ENCODE measurements around the gene PVALEF.

The PVALEF gene

GRCh38 chr17:81128774-81129173, 36.5 kb upstream of the PVALEF start:
- DNase-seq (ENCODE audit: low read depth in 2 of 2), result no peak

GRCh38 chr17:81129289-81129688, 36.0 kb upstream of the PVALEF start:
- no peak for DNase-seq (ENCODE audit: low read depth in 2 of 2)

GRCh38 chr17:81129711-81130367, 35.5 kb upstream of the PVALEF start:
- DNase-seq (ENCODE audit: low read depth in 2 of 2), result no peak

DNA sequence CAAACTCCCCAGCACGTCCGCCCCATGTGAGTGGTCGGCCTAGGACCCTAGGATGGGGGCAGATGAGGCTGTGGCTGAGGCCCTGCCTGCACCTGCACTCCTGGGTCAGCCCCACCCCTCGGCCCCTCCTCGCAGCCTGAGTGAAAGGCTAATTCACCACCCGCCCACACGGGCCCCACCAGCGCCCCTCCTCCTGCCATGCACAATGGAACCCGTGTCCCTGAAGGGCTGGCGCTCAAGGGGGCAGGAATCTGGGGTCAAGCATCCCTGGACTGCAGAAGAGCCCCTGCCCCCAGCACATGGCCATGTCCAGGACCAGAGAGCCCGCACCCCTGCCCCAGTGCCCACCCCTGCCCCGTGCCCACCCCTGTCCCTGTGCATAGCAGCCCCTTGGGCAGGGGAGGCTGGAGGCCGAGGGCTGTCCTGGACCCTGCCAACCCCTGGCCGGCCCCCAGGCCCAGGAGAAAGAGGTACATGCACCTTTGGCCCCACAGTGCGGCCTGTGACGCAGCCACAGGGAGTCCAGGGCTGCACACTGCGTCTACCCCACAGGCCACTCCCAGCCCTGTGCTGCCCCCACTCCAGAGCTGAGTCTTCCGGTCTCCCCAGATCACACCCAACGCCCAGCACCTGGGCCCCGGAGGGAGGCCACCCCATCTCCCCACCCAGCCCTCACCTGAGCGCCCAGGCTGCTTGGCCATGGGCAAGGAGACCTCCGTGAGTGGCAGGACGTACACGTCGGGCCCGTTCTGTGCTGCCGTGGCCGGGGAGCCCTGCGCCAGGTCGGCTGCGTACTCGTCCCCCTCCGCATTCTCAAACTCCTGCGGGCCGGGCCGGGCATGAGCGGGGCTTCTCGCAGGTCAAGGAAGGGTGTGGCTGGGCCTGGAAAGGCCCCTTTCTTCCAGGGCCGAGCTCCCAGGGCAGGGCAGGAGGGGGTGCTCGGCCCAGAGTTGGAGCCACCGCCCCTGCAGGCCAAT, 34.6 kb upstream of the PVALEF start:
- DNase-seq (ENCODE audit: low read depth in 2 of 2), result no peak

GRCh38 chr17:81131486-81132196, 33.7 kb upstream of the PVALEF start:
- DNase-seq (ENCODE audit: low read depth in 2 of 2), result no peak

- DNase-seq (ENCODE audit: low read depth in 2 of 2), result no peak
Measured at GRCh38 chr17:81132197-81132540, 33.1 kb upstream of the PVALEF start.

DNA sequence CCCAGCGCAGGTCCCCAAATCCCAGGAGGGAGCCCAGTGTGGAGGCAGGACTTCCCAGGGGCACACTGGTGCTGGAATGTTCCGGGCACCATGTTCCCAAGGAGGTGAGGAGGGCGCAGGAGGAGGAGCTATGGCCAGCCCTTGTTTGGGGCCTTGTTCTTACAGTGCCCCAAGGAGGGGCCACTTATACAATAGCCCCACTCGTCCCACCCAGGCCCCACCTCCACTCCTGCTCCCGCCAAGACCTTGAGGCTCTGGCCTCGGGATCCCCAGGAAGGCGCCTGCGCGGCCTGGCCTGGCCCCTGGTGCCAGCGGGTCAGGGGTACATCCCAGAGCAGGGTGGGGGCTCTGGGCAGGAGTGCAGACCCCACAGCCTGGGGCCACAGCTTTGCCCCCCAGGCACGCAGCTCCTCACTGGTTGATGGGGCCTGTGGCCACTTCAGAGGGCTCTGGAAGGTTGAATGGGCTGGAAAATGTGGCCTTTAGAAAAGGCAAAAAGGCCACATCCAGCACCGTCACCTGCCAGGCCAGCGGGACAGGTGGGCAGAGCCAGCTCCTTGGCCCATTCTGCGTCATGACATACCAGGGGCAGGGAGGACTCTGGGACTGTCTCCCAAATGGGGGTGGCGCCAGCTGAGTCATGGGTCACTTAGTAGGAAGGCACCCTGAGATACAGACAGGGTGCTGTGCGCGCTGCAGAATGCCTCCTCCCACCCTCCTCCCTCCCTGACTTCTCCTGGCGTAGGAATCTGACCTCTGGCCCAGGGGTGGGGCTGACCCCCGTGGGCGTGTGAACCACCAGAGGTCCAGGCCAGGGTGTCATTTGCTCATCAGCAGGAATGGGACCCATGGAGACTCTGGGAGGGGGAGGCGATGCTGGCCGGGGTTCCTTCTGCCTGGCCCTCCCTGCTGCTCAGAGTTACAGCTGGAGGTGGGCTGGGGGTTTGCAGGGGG, 32.3 kb upstream of the PVALEF start:
- DNase-seq (ENCODE audit: low read depth in 2 of 2), result no peak

GRCh38 chr17:81134064-81134781, 31.1 kb upstream of the PVALEF start:
- no peak for DNase-seq (ENCODE audit: low read depth in 2 of 2)

GRCh38 chr17:81135505-81136278, 29.6 kb upstream of the PVALEF start:
- DNase-seq (ENCODE audit: low read depth in 2 of 2), result no peak

GRCh38 chr17:81136366-81136765, 28.9 kb upstream of the PVALEF start:
- no peak for DNase-seq (ENCODE audit: low read depth in 2 of 2)

- no peak for DNase-seq (ENCODE audit: low read depth in 2 of 2)
Measured at GRCh38 chr17:81137248-81137647, 28.1 kb upstream of the PVALEF start.

DNA sequence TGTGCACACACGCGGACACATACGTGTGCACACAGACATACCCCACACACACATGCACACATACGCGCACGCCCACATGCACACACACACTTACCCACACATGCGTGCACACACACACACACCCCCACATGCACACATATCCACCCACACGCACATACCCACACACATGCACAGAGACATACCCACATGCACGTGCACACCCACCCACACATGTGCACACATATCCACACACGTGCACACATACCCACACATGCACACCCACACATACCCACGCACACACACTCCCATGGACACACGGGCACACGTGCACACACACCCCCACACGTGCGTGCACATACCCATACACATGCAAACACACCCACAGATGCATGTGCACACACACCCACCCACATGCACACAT, 27.2 kb upstream of the PVALEF start:
- DNase-seq (ENCODE audit: low read depth in 2 of 2), result no peak

DNA sequence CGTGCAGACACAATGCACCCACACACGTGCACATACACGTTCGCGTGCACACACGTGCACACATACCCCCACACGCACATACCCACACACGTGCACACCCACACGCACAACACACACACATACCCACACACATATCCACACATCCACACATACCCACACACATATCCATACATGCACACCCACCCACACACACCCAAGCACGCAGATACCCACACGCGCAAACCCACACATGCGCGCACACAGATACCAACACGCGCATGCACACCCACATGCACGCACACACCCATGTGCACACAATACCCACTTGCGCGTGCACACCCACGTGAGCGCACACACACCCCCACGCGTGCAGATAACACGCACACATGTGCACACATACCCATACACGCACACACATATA, 26.8 kb upstream of the PVALEF start:
- DNase-seq (ENCODE audit: low read depth in 2 of 2), result no peak

- DNase-seq (ENCODE audit: low read depth in 2 of 2), result no peak
Measured at GRCh38 chr17:81139428-81139827, 25.9 kb upstream of the PVALEF start.

DNA sequence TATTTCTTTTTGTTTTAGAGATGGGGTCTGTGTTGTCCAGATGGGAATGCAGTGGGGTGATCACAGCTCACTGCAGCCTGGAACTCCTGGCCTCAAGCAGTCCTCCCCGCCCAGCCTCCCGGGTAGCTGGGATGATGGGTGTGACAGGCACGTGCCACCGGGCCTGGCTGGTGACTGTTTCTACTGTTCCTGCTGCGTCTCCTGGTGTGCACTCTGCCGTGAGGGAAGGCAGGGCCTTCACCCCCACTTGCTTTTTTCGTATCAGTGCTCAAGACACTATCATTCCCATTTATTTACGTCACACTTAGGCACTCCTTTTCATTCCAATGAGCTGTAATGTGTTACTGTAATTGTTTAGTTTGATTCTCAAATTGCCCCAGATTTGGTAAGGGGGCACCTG, 25.3 kb upstream of the PVALEF start:
- no peak for DNase-seq (ENCODE audit: low read depth in 2 of 2)

- DNase-seq (ENCODE audit: low read depth in 2 of 2), result no peak
Measured at GRCh38 chr17:81140695-81141094, 24.6 kb upstream of the PVALEF start.

DNA sequence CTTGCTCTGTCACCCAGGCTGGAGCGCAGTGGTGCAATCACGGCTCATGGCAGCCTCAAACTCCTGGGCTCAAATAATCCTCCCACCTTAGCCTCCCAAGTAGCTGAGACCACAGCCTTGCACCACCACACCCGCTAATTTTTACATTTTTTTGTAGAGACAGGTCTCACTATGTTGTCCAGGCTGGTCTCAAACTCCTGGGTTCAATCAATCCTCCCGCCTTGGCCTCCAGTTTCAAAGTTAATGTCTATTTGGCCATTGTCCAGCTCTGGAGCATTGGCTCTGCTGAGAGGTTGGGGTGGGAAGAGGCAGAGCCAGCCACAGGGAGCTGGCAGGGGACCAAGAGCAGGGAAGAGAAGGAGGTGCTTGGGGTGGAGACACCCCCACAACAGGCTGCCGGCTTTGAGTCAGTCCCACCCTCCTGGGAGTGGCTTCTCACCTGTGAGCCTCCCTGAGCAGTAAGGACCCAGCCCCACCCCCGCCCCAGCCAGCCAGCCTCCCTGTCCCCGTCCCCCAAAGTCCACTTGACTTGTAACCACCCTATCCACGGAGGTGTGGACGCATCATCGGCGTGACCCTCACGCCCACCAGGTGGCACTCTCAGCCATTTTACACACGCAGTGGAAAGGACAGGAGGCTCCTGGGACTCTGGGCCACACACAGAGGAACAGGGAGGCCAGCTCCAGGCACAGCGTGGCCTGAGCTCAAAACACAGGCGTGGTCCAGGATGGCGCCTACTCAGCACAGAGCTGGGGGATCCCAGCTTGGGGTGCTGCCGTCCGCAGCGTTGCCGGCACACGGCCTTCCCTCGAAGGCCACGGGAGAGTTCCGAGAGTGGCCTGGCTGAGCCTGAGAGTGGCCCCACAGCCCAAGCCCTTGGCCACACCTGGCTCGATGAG, 22.8 kb upstream of the PVALEF start:
- peak; percentile 45 to 47 for DNase-seq (ENCODE audit: low read depth in 2 of 2)

GRCh38 chr17:81143200-81143527, 22.1 kb upstream of the PVALEF start:
- DNase-seq (ENCODE audit: low read depth in 2 of 2), result no peak

Data from stimulated activated CD4-positive, alpha-beta T cell treated with anti-CD3 and anti-CD28 coated beads, Interleukin-4, amount 100 ng/mL, for 48 hours (primary cell).